ENCODE results near the gene SNED1.

GRCh38 chr2:241025639-241026038 is 27.2 kb downstream of the SNED1 start:
- no peak for TF ChIP-seq ZNF302 (tag by site-specific recombination; IDR thresholded peaks at IDR 0.05; ENCODE audit: low read depth)
- TF ChIP-seq CTCF (tag by site-specific recombination; IDR thresholded peaks at IDR 0.05): no peak
- no peak for TF ChIP-seq BCL11A (tag by site-specific recombination; IDR thresholded peaks at IDR 0.05; ENCODE audit: low read depth)
- no peak for TF ChIP-seq YY1 (tag by site-specific recombination; IDR thresholded peaks at IDR 0.05)
- TF ChIP-seq ZBTB7A (tag by site-specific recombination; IDR thresholded peaks at IDR 0.05; ENCODE audit: low read depth): no peak
- TF ChIP-seq, protein P1, sequence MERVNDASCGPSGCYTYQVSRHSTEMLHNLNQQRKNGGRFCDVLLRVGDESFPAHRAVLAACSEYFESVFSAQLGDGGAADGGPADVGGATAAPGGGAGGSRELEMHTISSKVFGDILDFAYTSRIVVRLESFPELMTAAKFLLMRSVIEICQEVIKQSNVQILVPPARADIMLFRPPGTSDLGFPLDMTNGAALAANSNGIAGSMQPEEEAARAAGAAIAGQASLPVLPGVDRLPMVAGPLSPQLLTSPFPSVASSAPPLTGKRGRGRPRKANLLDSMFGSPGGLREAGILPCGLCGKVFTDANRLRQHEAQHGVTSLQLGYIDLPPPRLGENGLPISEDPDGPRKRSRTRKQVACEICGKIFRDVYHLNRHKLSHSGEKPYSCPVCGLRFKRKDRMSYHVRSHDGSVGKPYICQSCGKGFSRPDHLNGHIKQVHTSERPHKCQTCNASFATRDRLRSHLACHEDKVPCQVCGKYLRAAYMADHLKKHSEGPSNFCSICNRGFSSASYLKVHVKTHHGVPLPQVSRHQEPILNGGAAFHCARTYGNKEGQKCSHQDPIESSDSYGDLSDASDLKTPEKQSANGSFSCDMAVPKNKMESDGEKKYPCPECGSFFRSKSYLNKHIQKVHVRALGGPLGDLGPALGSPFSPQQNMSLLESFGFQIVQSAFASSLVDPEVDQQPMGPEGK (tag by site-specific recombination; IDR thresholded peaks at IDR 0.05): no peak
- TF ChIP-seq KLF17 (tag by site-specific recombination; IDR thresholded peaks at IDR 0.05): no peak
- no peak for TF ChIP-seq OVOL3 (tag by site-specific recombination; IDR thresholded peaks at IDR 0.05)
- TF ChIP-seq ZNF561 (tag by site-specific recombination; IDR thresholded peaks at IDR 0.05; ENCODE audit: borderline replicate concordance): no peak
- TF ChIP-seq, protein P2, sequence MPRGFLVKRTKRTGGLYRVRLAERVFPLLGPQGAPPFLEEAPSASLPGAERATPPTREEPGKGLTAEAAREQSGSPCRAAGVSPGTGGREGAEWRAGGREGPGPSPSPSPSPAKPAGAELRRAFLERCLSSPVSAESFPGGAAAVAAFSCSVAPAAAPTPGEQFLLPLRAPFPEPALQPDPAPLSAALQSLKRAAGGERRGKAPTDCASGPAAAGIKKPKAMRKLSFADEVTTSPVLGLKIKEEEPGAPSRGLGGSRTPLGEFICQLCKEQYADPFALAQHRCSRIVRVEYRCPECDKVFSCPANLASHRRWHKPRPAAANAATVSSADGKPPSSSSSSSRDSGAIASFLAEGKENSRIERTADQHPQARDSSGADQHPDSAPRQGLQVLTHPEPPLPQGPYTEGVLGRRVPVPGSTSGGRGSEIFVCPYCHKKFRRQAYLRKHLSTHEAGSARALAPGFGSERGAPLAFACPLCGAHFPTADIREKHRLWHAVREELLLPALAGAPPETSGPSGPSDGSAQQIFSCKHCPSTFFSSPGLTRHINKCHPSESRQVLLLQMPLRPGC (tag by site-specific recombination; IDR thresholded peaks at IDR 0.05): no peak
- TF ChIP-seq MZF1 (tag by site-specific recombination; IDR thresholded peaks at IDR 0.05; ENCODE audit: borderline replicate concordance): no peak
- TF ChIP-seq, protein P3, sequence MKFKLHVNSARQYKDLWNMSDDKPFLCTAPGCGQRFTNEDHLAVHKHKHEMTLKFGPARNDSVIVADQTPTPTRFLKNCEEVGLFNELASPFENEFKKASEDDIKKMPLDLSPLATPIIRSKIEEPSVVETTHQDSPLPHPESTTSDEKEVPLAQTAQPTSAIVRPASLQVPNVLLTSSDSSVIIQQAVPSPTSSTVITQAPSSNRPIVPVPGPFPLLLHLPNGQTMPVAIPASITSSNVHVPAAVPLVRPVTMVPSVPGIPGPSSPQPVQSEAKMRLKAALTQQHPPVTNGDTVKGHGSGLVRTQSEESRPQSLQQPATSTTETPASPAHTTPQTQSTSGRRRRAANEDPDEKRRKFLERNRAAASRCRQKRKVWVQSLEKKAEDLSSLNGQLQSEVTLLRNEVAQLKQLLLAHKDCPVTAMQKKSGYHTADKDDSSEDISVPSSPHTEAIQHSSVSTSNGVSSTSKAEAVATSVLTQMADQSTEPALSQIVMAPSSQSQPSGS (tag by site-specific recombination; IDR thresholded peaks at IDR 0.05; ENCODE audit: low read depth): no peak
- TF ChIP-seq TCF7L2 (IDR thresholded peaks at IDR 0.05; ENCODE audit: borderline replicate concordance, low read depth, low read length): no peak
- TF ChIP-seq, protein P4, sequence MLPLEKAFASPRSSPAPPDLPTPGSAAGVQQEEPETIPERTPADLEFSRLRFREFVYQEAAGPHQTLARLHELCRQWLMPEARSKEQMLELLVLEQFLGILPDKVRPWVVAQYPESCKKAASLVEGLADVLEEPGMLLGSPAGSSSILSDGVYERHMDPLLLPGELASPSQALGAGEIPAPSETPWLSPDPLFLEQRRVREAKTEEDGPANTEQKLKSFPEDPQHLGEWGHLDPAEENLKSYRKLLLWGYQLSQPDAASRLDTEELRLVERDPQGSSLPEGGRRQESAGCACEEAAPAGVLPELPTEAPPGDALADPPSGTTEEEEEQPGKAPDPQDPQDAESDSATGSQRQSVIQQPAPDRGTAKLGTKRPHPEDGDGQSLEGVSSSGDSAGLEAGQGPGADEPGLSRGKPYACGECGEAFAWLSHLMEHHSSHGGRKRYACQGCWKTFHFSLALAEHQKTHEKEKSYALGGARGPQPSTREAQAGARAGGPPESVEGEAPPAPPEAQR (tag by site-specific recombination; IDR thresholded peaks at IDR 0.05): no peak
